ENCODE data around the gene GSTCD.
"Not testable (repeated sequence)": the region's sequence is repeated elsewhere in the genome, so short reads cannot be mapped to it uniquely, and the experiment has no call there.

GSTCD gene

DNA sequence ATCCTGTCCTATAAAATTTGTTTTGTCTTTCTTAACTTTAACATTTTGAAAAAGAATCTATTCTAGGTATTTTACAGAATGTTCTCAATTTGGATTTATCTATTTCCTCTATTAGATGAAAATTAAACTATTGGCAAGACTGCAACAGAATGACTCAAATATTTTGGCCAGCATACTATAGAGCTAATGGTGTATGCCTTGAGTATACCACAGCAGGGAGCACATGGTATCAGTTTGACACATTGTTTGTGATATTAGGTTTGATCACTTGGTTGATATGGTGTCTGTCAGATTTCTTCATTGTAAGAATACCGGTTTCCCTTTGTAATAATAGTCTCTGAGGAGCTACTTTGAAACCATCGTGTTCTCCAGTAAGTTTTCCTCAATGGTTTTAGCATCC is 98.9 kb downstream of the GSTCD start:
- peak; percentile 22 for DNase-seq (ENCODE audit: low read depth)

DNA sequence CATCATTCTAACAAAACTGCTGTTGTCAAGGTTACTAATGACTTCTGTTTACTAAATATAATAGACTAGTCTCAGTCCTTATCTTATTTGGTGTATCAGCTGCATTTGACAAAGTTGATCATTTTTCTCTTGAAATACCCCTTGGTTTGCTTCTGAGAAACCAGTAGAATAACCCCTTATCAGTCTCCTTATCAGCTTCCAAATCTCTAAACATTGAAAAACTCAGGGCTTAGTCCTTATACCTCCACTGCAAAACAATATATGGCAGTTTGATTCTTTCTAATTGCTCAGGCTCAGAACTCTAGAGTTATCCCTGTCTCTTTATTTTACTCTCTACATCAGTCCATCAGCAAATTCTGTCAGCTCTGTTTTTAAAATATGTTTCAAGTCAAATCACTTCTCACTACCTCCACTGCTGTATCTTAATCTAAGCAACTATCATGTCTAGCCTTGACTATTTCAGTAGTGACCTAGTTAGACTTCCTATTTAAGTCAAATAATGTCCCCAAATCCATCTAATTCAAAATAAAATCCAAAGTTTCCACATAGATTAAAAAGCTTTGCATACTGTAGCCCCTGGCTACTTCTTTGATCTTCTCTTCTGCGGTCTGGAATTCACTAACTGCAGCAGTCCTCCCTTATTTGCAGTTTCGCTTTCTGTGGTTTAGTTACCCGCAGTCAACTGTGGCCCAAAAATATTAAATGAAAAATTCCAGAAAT is 99.6 kb downstream of the GSTCD start:
- DNase-seq (ENCODE audit: low read depth) = no peak

DNA sequence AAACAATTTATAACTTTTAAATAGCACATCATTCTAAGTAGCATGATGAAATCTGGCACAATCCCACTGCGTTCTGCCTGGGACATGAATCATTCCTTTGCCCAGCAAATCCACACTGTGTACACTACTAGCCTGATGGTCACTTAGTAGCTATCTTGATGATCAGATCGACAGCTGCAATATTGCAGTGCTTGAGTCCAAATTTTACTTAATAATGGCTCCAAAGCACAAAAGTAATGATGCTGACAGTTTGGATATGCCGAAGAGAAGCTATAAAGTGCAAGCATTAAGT is 100.1 kb downstream of the GSTCD start:
- peak; percentile 96 for DNase-seq (ENCODE audit: low read depth)

DNA sequence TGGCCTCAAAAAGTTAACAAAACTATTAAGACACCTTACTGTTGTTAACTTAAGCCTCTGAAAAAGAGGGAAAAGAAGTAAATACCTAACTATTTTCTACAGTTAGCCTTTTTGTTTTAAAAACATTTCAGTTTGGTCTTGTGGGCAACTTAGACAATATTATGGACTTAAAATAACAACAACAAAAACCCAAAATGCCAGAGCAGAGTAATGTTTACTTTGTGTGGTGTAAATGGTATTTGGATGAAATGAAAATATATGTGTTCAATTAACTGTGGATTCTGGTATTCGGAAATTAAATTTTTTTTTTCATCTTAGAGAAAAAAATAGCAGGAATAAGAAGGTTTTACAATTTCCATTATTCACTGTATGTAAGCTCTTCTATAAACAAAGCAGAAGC is 107.1 kb downstream of the GSTCD start:
- DNase-seq (ENCODE audit: low read depth) = no peak

DNA sequence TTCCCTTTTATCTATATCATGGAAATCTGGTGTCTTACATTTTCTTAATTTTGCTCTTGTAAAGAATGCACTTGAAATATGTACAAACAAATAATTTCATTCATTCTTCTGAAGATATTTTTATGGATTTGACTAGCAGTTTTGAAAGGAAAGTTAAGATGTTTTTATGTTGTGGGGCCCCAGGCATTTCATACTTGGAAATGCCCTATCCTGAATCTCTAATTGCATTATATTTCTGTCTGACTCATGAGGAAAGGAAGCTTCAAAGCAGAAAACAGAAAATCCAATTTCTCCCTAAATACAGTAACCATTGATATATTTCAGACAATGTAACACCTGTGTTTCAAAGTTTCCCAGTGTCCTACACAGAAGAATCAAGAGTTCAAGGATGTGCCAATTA is 113.5 kb downstream of the GSTCD start:
- DNase-seq (ENCODE audit: low read depth) = no peak

DNA sequence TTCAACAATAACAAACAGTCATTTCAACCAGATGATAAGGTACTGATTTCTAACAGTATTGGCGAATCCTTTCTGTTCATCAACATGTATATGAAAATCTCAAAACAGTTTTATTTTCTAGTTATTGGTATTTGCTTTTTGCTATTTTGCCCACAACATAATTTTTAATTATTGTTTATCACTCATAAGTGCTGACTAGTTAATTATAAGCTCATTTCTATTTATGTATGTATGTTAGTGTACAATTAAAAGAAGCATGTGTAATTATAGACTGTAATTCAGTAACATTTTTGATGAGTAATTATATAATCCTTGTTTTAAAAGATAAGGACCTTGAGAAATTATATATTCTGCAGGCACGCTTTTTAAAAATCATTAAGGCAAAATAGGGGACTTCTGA is 119.5 kb downstream of the GSTCD start:
- no peak for DNase-seq (ENCODE audit: low read depth)

DNA sequence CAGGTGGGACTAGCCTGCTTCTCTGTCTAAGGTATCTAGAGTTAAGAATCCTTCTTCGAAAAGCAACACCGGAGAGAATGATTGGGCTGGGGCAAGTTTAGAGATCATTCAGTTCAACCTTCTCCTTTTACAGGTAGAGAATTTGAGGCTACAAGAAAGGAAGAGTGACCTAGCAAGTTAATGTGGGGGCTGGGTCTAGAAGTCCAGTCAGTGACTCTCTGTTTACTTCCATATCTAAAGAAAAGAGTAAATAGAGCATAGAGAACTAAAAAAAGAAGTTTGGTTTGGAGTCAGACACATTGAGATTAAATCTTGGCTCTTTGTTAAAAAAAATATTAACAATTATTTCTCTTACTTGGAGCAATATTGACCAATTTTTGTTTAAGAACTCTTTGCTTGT is 122.6 kb downstream of the GSTCD start:
- DNase-seq (ENCODE audit: low read depth) = no peak

DNA sequence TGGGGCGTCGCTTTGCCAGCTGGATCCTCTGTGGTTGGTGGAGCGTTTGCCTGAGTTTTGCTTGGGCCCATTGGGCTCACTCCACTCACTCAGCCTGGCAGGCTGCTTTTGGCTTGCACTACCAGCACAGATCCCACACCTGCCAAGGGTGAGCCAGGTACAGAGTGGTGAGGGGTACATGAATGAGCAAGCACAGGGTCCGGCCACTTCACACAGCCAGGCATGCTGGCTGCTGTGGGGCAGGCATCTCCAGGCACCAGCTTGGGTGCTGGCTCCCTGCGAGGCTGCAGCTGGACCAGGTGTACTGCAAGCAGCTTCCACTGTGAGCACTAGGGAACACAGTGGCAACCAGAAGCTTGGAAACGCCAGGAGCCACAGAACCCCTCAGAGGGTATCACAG is 126.6 kb downstream of the GSTCD start:
- no peak for DNase-seq (ENCODE audit: low read depth)

DNA sequence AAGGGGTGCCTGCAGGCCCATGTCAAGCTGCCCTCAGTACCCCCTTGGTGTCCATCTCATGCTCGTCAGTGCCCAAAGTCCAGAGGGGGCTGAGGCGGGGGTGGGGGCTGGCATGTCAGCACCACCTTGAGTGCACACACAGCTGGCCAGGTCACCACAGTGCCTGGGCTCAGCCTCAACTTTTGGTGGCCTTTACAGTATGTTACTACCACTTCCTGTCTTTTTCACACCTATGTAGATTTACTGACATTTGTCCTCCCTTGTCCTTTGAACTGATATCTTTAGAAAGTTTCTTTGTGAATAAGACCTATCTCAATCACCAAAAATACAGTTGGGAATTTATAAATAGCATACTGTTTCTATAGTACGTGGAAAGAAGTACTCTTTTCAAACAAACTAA is 128.0 kb downstream of the GSTCD start:
- no peak for DNase-seq (ENCODE audit: low read depth)

DNA sequence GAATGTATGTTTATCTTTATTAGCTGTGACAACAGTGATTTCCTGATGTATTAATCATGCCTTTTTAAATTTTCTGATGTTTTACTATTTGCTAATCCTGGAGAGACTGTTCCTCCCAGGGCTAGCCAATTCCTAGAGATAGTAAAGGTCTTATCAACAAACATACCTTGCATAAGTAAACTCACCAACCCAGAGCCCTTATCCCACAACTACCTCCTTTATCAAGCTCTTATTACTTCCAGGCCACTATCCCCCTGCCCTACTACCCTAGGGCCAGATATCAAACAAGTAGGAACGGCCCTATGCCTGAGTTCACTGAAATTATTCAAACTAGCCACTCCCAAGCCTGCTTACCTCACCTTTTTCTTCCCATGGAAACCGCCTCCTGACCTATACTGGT is 128.5 kb downstream of the GSTCD start:
- no peak for DNase-seq (ENCODE audit: low read depth)

DNA sequence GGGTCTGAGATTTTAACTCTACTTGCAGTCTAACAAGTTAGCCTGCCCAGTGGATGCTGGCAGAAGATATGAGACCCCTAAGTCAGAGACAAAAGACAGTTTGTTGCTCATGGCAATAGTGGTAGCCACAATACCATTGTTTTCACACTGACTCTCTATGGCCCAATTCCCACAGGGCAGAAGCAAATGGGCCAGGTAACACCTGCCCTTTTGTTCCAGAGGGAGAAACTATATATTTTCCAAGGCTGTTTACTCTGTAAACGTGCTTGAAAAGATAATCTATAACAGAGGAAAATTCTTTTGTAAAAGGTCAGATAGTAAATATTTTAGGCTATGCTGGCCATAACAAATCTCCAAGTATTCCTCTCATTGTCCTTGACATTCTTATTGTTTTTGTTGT is 129.5 kb downstream of the GSTCD start:
- DNase-seq (ENCODE audit: low read depth) = no peak

DNA sequence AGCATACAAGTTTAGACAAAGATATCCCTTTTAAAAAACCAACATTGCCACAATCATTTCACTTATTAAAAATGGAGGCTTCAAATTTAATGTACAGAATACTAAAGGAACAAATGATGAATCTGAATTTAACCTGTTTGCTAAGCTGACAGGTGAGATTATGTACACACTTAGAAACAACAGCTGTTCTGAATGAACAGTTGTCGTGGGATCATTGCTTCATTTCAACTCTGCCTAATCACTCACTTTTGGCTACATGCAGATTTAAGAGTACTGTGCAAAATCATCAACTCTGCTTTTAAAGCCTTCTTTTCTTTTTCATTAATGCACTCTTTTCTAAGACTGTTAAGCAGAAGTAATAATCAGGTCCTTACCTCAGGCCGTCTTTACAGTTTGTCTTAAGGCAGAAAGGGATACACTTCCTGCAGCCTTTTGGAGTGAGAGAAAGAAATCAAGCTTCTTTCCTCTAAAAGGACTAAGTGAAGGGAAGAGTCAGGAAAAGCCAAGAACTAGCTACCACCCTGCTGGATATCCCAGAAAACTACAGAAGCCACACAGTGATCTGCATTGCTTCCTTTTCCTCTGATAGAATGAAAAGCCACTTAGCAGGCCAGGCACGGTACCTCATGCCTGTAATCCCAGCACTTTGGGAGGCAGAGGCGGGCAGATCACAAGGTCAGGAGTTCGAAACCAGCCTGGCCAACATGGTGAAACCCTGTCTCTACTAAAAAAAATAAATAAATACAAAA is 132.0 kb downstream of the GSTCD start:
- no peak for DNase-seq (ENCODE audit: low read depth)

DNA sequence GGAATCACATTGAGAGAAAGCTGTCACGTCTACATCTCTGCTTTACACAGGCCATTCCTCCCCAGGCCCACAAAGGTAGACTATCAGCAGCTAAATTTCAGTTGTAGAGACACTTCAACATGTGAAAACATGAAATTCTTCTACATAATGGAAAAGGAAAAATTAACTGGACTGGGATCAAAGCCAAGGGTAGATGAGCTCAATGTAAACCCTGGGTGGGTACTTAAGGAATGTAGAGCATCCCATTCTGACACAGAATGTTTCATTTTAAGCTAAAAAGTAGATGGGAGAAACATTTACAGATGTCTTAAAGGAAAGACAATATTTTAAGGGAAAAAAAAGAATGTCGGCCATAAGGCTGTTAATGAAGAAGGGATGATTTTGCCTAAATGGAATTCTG is 135.4 kb downstream of the GSTCD start:
- DNase-seq (ENCODE audit: low read depth) = no peak

DNA sequence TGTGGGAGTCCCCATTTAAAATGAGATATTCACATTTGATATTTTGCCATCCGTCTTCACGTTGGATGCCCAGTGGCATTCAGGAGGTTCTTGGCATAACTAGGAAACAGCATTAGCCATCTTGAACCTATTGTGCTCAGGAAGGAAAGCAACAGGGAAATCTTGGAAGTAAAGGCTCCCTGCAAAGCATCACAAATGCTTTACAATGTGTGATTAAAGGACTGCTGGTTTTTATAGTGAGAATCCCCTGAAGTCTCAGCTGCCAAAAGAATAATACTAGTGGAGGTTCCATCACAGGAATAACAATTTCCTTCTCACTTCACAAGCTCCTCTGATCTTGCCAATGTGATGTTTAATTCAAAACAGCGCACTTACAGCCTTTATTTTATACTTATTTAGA is 137.0 kb downstream of the GSTCD start:
- DNase-seq (ENCODE audit: low read depth) = no peak

DNA sequence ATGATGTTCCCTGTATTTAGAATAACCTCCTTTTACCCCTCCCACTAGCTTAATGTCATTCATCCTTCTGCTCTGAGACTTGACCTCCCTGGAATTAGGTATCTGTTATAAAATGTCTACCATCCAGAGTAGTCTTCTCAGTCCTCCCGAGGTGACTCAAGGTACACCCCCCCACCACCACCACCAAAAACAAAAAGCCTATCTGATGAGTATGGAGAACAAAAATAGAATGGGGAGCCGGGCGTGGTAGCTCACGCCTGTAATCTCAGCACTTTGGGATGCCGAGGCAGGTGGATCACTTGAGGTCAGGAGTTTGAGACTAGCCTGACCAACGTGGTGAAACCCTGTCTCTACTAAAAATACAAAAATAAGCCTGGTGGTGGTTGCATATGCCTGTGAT is 139.8 kb downstream of the GSTCD start:
- DNase-seq (ENCODE audit: low read depth) = not testable (repeated sequence)

DNA sequence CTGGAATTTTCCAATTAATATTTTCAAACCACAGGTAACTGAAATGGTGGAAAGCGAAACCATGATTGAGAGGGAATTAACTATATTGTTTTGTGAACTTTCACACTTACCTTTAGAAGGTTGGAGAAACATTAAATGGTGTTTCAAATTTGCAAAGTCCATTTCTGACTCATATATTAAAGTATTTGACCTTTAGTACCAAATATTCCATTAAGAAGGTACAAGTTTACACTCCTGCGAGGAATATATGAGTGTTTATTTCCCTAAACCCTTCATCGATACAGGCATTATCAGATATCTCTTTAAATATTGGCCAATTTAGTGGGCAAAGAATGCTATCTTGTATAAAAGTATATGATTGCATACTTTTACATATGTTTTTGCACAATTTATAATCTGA is 142.6 kb downstream of the GSTCD start:
- DNase-seq (ENCODE audit: low read depth) = no peak

DNA sequence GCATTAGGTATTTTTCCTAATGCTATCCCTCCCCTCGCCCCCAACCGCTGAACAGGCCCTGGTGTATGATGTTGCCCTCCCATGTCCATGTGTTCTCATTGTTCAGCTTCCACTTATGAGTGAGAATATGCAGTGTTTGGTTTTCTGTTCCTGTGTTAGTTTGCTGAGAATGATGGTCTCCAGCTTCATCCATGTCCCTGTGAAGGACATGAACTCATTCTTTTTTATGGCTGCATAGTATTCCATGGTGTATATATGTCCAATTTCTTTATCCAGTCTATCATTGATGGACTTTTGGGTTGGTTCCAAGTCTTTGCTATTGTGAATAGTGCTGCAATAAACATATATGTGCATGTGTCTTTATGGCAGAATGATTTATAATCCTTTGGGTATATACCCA is 143.6 kb downstream of the GSTCD start:
- DNase-seq (ENCODE audit: low read depth) = not testable (repeated sequence)

DNA sequence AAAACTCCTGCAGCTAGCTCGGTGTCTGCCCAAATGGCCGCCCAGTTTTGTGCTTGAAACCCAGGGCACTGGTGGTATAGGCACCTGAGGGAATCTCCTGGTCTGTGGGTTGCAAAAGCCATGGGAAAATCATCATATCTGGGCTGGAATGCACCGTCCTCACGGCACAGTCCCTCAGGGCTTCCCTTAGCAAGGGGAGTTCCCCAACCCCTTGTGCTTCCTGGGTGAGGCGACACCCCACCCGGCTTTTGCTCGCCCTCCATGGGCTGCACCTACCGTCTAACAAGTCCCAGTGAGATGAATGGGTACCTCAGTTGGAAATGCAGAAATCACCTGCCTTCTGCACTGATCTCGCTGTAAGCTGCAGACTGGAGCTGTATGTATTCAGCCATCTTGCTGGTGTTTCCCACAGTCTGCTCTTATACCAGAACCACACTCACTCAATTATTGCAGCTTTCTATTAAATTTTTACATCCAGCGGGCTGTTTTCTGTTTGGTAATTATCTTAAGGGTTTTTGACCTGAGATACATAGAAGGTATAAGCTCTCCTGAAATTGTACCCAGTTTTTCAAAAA is 150.0 kb downstream of the GSTCD start:
- DNase-seq (ENCODE audit: low read depth) = no peak

DNA sequence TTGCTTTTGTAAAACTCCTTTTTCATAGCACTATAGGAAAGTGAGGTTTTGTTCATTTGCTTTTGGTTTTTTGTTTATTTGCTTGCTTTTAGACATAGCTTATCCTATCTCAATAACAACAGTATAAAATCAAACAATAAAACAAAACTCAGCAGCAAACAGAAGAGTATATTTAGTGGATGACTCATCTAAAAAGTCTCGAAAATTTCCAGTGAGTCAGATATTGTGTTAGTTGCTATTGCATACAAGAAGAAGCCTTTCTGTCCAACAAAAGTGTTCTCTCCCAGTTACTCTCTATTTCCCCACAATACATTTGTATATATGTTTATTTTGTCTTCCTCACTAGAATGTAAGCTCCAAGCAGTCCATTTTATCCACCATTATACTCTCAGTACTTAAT is 150.6 kb downstream of the GSTCD start:
- DNase-seq (ENCODE audit: low read depth) = peak; percentile 60

DNA sequence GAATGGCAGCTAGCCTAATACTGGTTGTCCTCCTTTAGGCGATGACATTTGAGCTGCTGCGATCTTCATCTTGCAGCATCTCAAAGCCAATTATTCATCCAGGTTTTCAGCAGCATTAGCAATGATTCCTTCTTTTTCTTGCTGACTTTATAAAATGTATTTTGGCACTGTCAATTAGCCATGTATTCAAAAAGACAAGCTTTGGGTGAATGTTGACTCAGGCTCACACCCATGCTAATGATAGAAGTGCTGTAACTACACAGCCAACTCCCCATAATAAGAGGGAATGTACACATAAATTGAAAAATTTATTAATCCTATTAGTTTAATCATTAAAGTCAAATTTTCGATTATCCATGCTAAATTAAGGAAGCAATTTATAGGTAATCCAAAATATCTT is 162.4 kb downstream of the GSTCD start:
- no peak for DNase-seq (ENCODE audit: low read depth)

DNA sequence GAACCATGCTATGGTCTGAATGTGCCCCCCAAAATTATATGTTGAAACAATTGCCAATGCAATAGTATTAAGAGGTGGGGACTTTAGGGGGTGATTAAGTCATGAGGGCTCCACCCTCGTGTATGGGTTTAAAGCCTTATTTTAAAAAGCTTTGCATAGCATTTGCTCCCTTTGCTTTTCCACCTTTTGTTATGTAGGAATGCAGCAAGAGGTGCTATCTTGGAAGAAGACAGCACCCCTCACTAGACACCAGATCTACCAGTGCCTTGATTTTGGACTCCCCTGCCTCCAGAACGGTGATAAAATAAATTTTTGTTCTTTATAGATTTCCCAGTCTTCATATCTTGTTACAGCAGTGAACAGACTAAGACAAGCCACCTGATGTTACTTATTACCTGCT is 163.4 kb downstream of the GSTCD start:
- DNase-seq (ENCODE audit: low read depth) = no peak

DNA sequence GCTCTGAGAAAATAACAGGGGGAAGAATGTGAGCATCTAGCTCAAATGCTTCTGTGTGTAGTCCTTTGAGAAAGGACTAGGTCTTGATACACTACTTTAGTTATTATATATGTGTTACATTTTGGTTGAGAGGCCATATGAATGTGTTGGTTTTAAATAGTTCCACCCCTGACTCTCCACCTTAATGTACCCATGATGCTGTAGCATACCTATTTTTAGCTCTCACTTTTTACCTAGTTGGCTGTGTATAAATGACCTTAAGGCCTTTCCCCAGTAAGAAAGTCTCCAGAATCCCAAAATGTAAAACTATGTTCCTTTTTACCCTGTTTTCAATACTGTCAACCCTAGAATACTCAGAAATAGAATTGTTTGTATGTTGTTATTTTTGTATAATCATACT is 166.6 kb downstream of the GSTCD start:
- DNase-seq (ENCODE audit: low read depth) = no peak

DNA sequence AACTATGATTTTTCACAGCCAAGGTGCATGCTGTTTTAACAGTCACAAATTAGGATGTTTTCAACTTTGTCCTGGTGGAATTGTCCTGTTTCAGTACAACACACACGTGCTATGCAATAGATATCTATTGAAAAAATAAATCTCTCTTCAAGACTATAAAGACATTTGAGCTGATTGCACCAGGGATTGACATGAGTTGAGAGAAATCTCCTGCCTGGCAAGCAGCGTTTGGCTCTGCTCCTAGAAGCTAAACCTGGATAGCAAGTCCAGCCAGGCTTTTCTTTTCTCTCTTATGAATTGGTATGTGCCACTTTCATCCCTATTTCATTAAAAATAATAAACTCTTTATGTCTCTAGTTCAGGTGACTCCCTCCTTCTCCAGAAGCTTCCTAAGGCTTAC is 170.1 kb downstream of the GSTCD start:
- DNase-seq (ENCODE audit: low read depth) = no peak

DNA sequence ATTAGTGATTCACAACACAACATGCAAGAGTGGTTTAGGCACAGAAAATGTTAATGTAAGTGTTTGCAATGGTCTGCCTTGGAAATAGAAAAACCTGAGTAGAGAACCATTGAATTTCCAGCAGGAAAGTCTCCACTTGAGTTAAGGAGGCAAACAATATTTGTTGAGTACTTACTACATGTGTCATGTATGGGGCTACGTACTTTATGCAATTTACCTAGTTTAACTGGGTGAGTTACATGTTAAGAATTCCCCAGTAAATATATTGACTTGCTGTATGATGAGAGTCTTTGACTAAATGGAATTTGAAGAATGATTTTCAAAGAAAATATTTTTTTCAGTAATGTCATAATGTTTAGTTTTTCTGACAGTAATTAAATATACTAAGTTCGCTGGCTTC is 178.9 kb downstream of the GSTCD start:
- no peak for DNase-seq (ENCODE audit: low read depth)
